ENCODE results near the gene MAN2A1. TPM values are rescaled to one million over a fixed set of nuclear protein-coding genes. Genes with fewer than 3 reads are reported as not detected.

Gene MAN2A1
- 123 and 141 TPM in 2 replicates for total RNA-seq

DNA sequence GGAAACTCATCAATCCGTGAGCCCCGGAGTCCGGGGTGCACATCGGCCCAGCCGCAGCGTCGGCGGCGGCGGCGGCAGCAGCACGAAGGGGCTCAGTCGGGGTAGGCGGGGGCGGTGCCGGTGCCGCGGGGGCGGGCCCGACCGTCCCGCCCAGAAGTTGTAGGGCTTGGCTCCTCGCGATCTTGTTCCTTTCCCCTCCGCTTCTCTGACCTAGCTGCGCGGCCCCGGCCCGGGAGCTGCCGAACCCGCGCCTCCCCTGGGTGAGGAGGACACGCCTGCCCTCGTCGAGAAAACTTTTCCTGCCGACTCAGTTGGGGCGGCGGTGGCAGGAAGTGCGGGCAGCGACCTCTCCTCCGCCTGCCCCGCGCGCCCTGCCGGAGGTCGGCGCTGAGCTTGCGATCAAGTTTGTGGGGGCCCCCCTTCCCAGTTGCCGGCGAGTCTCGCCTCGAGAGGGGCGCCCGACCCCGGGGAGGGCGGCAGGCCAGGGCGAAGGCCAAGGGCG is at the start of gene MAN2A1:
Gene MAN2A1 (plus strand): TSS at position 188 of the 502 bp plus-strand sequence. CDS start 491 bp downstream, outside the sequence.

Data from nasal cavity respiratory epithelium epithelial cell of viscerocranial mucosa (primary cell).